HepG2 (cell line): ENCODE measurements around the gene TPP2. TPM values are rescaled to one million over a fixed set of nuclear protein-coding genes. Genes with fewer than 3 reads are reported as not detected.

Source experiments
- ATAC-seq: fragments of 200-7000 bp; cut with Tn5 transposase; 3 replicates; pipeline ENCODE4 v1.9.1; 2020; ENCODE audit warnings: mild to moderate bottlenecking, moderate library complexity
- BruUV-seq: library from RNA; stranded (reverse); fragments of 400-500 nt; replicated peaks from 2 replicates; lab custom pipeline; 2021; lab: Mats Ljungman, UMichigan
- CTCF ChIA-PET: fragments of 300-600 bp; formaldehyde crosslinking; extraction: SDS; loops from one replicate; lab custom pipeline; 2021; ENCODE audit warnings: low total read pairs, inconsistent platforms, low intra/inter-chr PET ratio; lab: Yijun Ruan, JAX
- POLR2A ChIA-PET: fragments of 350-600 bp; sonication (Branson Sonifier 250); formaldehyde crosslinking; loops from one replicate; lab custom pipeline; 2020; ENCODE audit warnings: antibody characterized with exemption, inconsistent platforms; lab: Yijun Ruan, JAX
- DNase-seq: peaks from one replicate; pipeline ENCODE4 v3.0.0-alpha.2; 2015; ENCODE audit warnings: low spot score
- FAIRE-seq: peaks from 3 replicates; lab custom pipeline; 2011; peaks lifted over from hg19 to GRCh38; lab: Jason Lieb, UNC
- H2AFZ ChIP-seq: one replicate; pipeline ENCODE4 v1.6.1; 2011; ENCODE audit warnings: low read length, inconsistent platforms
- H3K27ac ChIP-seq: fragments of 300-600 bp; 3 replicates; pipeline ENCODE4 v1.8.0; 2011; ENCODE audit warnings: mixed run types, mild to moderate bottlenecking, mixed read lengths, low read length, inconsistent platforms; ENCODE audit not compliant: insufficient read depth; ENCODE audit errors: extremely low read length
- H3K27me3 ChIP-seq, 2 experiments: fragments of 200-600 bp in 1 of 2; 2 replicates in 1 of 2; 3 replicates in 1 of 2; pipeline versions ENCODE4 v1.6.0 to v1.8.0; 2011; ENCODE audit warnings: low read length in 2 of 2, mild to moderate bottlenecking in 2 of 2, moderate library complexity in 2 of 2, inconsistent platforms in 1 of 2; ENCODE audit not compliant: insufficient read depth in 2 of 2, control insufficient read depth in 1 of 2
- H3K36me3 ChIP-seq, 2 experiments: fragments of 200-600 bp in 1 of 2; replicated peaks in 1 of 2; 2 replicates in 1 of 2; 3 replicates in 1 of 2; pipeline versions ENCODE4 v1.5.1 to v1.8.0; 2011; ENCODE audit warnings: low read length in 2 of 2, inconsistent platforms in 1 of 2; ENCODE audit not compliant: insufficient read depth in 2 of 2, control insufficient read depth in 1 of 2
- H3K4me1 ChIP-seq: 2 replicates; pipeline ENCODE4 v1.5.1; 2012; ENCODE audit warnings: low read length, inconsistent platforms; ENCODE audit not compliant: insufficient read depth
- H3K4me2 ChIP-seq: 2 replicates; pipeline ENCODE4 v1.6.0; 2011; ENCODE audit warnings: low read depth, low read length, inconsistent platforms
- H3K4me3 ChIP-seq, 3 experiments: fragments of 200-600 bp in 1 of 3; sonication (generic), shearing (Covaris generic) in 1 of 3; replicated peaks in 1 of 3; 2 replicates each; pipeline ENCODE4 v1.5.1; 2011 to 2016; ENCODE audit warnings: low read length in 3 of 3, inconsistent platforms in 2 of 3, low read depth in 2 of 3, mild to moderate bottlenecking in 2 of 3, control low read depth in 1 of 3, mixed read lengths in 1 of 3; ENCODE audit not compliant: insufficient read depth in 1 of 3
- H3K79me2 ChIP-seq: one replicate; pipeline ENCODE4 v1.6.1; 2011; ENCODE audit warnings: low read length, inconsistent platforms; ENCODE audit not compliant: insufficient read depth
- H3K9ac ChIP-seq: 2 replicates; pipeline ENCODE4 v1.6.0; 2011; ENCODE audit warnings: mild to moderate bottlenecking, low read depth, low read length, inconsistent platforms; ENCODE audit not compliant: insufficient read depth
- H3K9me3 ChIP-seq: 2 replicates; pipeline ENCODE4 v1.5.1; 2012; ENCODE audit warnings: mild to moderate bottlenecking, low read length
- H4K20me1 ChIP-seq: 2 replicates; pipeline ENCODE4 v1.6.0; 2011; ENCODE audit warnings: inconsistent platforms, mild to moderate bottlenecking, low read length, moderate library complexity; ENCODE audit not compliant: insufficient read depth
- ATF3 ChIP-seq: sonication (generic); formaldehyde crosslinking; IDR thresholded peaks from 2 replicates; pipeline ENCODE4 v1.4.0; 2020; ENCODE audit warnings: missing genetic modification reagents
- FOXK2 ChIP-seq: fragments of 450-650 bp; IDR thresholded peaks from 2 replicates; pipeline ENCODE4 v1.6.1; 2016
- GTF2F1 ChIP-seq: fragments of 150-350 bp; IDR thresholded peaks from 2 replicates; pipeline ENCODE4 v1.6.1; 2014; ENCODE audit warnings: low read length
- HDAC6 ChIP-seq: fragments of 200-600 bp; sonication (generic); IDR thresholded peaks from 2 replicates; pipeline ENCODE4 v1.7.0; 2017; ENCODE audit warnings: mild to moderate bottlenecking, antibody characterized with exemption, low read length, low read depth
- HOMEZ ChIP-seq: IDR thresholded peaks from 2 replicates; pipeline ENCODE4 v1.6.1; 2016; ENCODE audit warnings: low read depth
- SMAD1 ChIP-seq: sonication (generic); formaldehyde crosslinking; IDR thresholded peaks from 2 replicates; pipeline ENCODE4 v1.4.0; 2020; ENCODE audit warnings: missing genetic modification reagents, low read depth, mild to moderate bottlenecking, borderline replicate concordance
- TOPORS ChIP-seq: sonication (generic); formaldehyde crosslinking; IDR thresholded peaks from 2 replicates; pipeline ENCODE4 v1.8.0; 2023; ENCODE audit warnings: mild to moderate bottlenecking, missing genetic modification reagents
- ZBTB34 ChIP-seq: sonication (generic); formaldehyde crosslinking; IDR thresholded peaks from 2 replicates; pipeline ENCODE4 v1.8.0; 2022; ENCODE audit warnings: mild to moderate bottlenecking, missing genetic modification reagents
- ZFP82 ChIP-seq: sonication (generic); formaldehyde crosslinking; IDR thresholded peaks from 2 replicates; pipeline ENCODE4 v1.5.1; 2020; ENCODE audit warnings: mild to moderate bottlenecking, missing genetic modification reagents, borderline replicate concordance
- ZNF138 ChIP-seq: sonication (generic); formaldehyde crosslinking; IDR thresholded peaks from 2 replicates; pipeline ENCODE4 v1.5.0; 2020; ENCODE audit warnings: mild to moderate bottlenecking, low read depth, missing genetic modification reagents
- ZNF33A ChIP-seq: sonication (generic); formaldehyde crosslinking; IDR thresholded peaks from 2 replicates; pipeline ENCODE4 v1.5.1; 2020; ENCODE audit warnings: missing genetic modification reagents, mild to moderate bottlenecking, moderate library complexity, borderline replicate concordance
- ZNF552 ChIP-seq: sonication (generic); formaldehyde crosslinking; IDR thresholded peaks from 2 replicates; pipeline ENCODE4 v1.9.0; 2022; ENCODE audit warnings: missing genetic modification reagents, mild to moderate bottlenecking, borderline replicate concordance
- ZNF737 ChIP-seq: sonication (generic); formaldehyde crosslinking; IDR thresholded peaks from 2 replicates; pipeline ENCODE4 v1.5.0; 2020; ENCODE audit warnings: missing genetic modification reagents, mild to moderate bottlenecking, borderline replicate concordance
- ZNF747 ChIP-seq: sonication (generic); formaldehyde crosslinking; IDR thresholded peaks from 2 replicates; pipeline ENCODE4 v1.8.1; 2023; ENCODE audit warnings: missing genetic modification reagents, mild to moderate bottlenecking, borderline replicate concordance
- ZNF770 ChIP-seq: sonication (generic); formaldehyde crosslinking; IDR thresholded peaks from 2 replicates; pipeline ENCODE4 v1.5.0; 2020; ENCODE audit warnings: mild to moderate bottlenecking, missing genetic modification reagents
- WGBS: methylation state at CpG from one replicate; pipeline ENCODE4 v1.1.6; 2017; ENCODE audit warnings: low lambda C conversion rate; 5-methylcytosine and 5-hydroxymethylcytosine counted together
- in situ Hi-C: cut with HindIII; loops from 2 replicates; pipeline ENCODE4 v1.10.0; 2017; ENCODE audit warnings: low pct_unique_long_range_greater_than_20kb; ENCODE audit not compliant: extremely low pct_ligation_motif_present
- intact Hi-C: fragments of 100-400 bp; cut with micrococcal nuclease; formaldehyde crosslinking; loops from one replicate; pipeline ENCODE4 v1.10.0; 2022; ENCODE audit not compliant: unreplicated experiment
- polyA plus RNA-seq, 8 experiments: library from polyadenylated mRNA; depleted of rRNA in 3 of 8; stranded (reverse) in 7 of 8; unstranded in 1 of 8; fragments of >200 nt; fragmentation: Illumina TruSeq in 4 of 8; extraction: Trizol in 4 of 8; gene quantifications; 2 replicates each; pipeline versions ENCODE4 v1.2.1 to v1.2.3, GENCODE V29; 2011 to 2016; ENCODE audit warnings: low read depth in 4 of 8, missing spikeins in 1 of 8, mixed read lengths in 1 of 8; ENCODE audit not compliant: insufficient read depth in 1 of 8
- total RNA-seq, 5 experiments: library from RNA; depleted of rRNA; stranded (reverse); fragments of >200 nt; fragmentation: Illumina TruSeq; extraction: Trizol; gene quantifications; 2 replicates each; pipeline ENCODE4 v1.2.3, GENCODE V29; 2016; ENCODE audit warnings: low read depth in 1 of 5

The TPP2 gene
- total and polyA plus RNA-seq, 2 of the 13 experiments (the other 11 are each of a cell fraction or from before 2014, with no cell fraction given) = 16.4 to 52.1 TPM

- in situ Hi-C loops = no loop called here
- Histone ChIP-seq H3K79me2 (no peaks in the 10 kb centered on the region), H3K36me3 (peaks cover 6 to 36% of the 10 kb centered on the region in 2 experiments), H3K4me3 (no peak overlapping the region), H3K9ac (no peak overlapping the region), H3K9me3 (no peaks in the 10 kb centered on the region), H2AFZ (no peak overlapping the region), H3K4me2 (no peak overlapping the region), H3K27me3 (no peaks in the 10 kb centered on the region), H3K4me1 (no peaks in the 10 kb centered on the region), H4K20me1 (no peaks in the 10 kb centered on the region; the same call in 1 of the 2 replicates), H3K27ac (no peak overlapping the region)
- BruUV-seq = no TSS peak
- TF ChIP-seq ZNF552 (CRISPR knock-in tag) = no peak
- no peak for TF ChIP-seq HDAC6
- TF ChIP-seq ZFP82 (CRISPR knock-in tag) = no peak
- no peak for TF ChIP-seq ZNF747
- no peak for TF ChIP-seq ZBTB34
- TF ChIP-seq ZNF33A (CRISPR knock-in tag) = no peak
- no peak for TF ChIP-seq TOPORS (CRISPR knock-in tag)
- POLR2A ChIA-PET = no interaction called here
- ATAC-seq (no peak; the same call in 2 of the 3 replicates), DNase-seq (no peak), FAIRE-seq (no peak)
- 100% methylated on average over 1 of the region's 1 CpG for whole genome bisulfite sequencing
- CTCF ChIA-PET = no interaction called here
- intact Hi-C loops = no loop called here
Observed at GRCh38 chr13:102626928-102627327, 30.1 kb downstream of the TPP2 start.

- in situ Hi-C loops (no loop called here), intact Hi-C loops (no loop called here)
- WGBS = 91% methylated on average over 4 of the region's 4 CpGs
- no peak overlapping the region for H3K4me3 ChIP-seq
- BruUV-seq = no TSS peak
- ATAC-seq (no peak), DNase-seq (no peak), FAIRE-seq (no peak)
- no peaks in the 10 kb centered on the region for H3K4me1 ChIP-seq
- H3K27me3 ChIP-seq = no peaks in the 10 kb centered on the region
- no peak overlapping the region for H3K27ac ChIP-seq
- H3K9me3 ChIP-seq = no peaks in the 10 kb centered on the region
- ChIA-PET POLR2A (no interaction called here), CTCF (no interaction called here)
- H4K20me1 ChIP-seq = no peaks in the 10 kb centered on the region; the same call in 1 of the 2 replicates
- H3K36me3 ChIP-seq = peaks cover 8 to 44% of the 10 kb centered on the region in 2 experiments
- no peaks in the 10 kb centered on the region for H3K79me2 ChIP-seq
- H3K4me2 ChIP-seq = no peak overlapping the region
- no peak overlapping the region for H3K9ac ChIP-seq
- H2AFZ ChIP-seq = no peak overlapping the region
- TF ChIP-seq SMAD1 = no peak
- TF ChIP-seq ATF3 (CRISPR knock-in tag) = no peak
- TF ChIP-seq ZNF138 (CRISPR knock-in tag) = no peak
- no peak for TF ChIP-seq GTF2F1
- no peak for TF ChIP-seq HOMEZ (CRISPR knock-in tag)
- TF ChIP-seq FOXK2 = no peak
- no peak for TF ChIP-seq ZNF770 (CRISPR knock-in tag)
- no peak for TF ChIP-seq ZNF737 (CRISPR knock-in tag)
Observed at GRCh38 chr13:102628559-102628958, 31.8 kb downstream of the TPP2 start.
